Calu3 (cell line): ENCODE results near the gene NES. TPM values are rescaled to one million over a fixed set of nuclear protein-coding genes. Genes with fewer than 3 reads are reported as not detected.
A peak's percentile ranks its signal among the peaks of the same experiment; 100 is the strongest.

Experiments used
- BruUV-seq: library from RNA; stranded (reverse); fragments of 400-500 nt; replicated peaks from 2 replicates; lab custom pipeline; 2021; lab: Mats Ljungman, UMichigan
- CTCF ChIA-PET: fragments of 300-600 bp; sonication (Branson Sonifier 250); formaldehyde crosslinking; loops from one replicate; lab custom pipeline; 2022; ENCODE audit warnings: antibody characterized with exemption; lab: Charles Lee
- DNase-seq: peaks from one replicate; pipeline ENCODE4 v3.0.0; 2022
- H3K27ac Mint-ChIP-seq: one replicate; pipeline ENCODE4 v1.8.0; 2022; ENCODE audit warnings: mixed read lengths; ENCODE audit not compliant: unreplicated experiment
- H3K27me3 Mint-ChIP-seq: one replicate; pipeline ENCODE4 v1.8.0; 2022; ENCODE audit warnings: mixed read lengths; ENCODE audit not compliant: unreplicated experiment
- H3K36me3 Mint-ChIP-seq: one replicate; pipeline ENCODE4 v1.8.0; 2022; ENCODE audit warnings: mild to moderate bottlenecking, moderate library complexity, mixed read lengths; ENCODE audit not compliant: insufficient read depth, unreplicated experiment
- H3K4me1 Mint-ChIP-seq: one replicate; pipeline ENCODE4 v1.8.0; 2022; ENCODE audit warnings: mild to moderate bottlenecking, low read depth, mixed read lengths; ENCODE audit not compliant: unreplicated experiment
- H3K4me3 Mint-ChIP-seq: one replicate; pipeline ENCODE4 v1.8.0; 2022; ENCODE audit warnings: mild to moderate bottlenecking, low read depth, moderate library complexity, mixed read lengths; ENCODE audit not compliant: unreplicated experiment
- H3K9me3 Mint-ChIP-seq: one replicate; pipeline ENCODE4 v1.8.0; 2022; ENCODE audit warnings: low read depth, mixed read lengths; ENCODE audit not compliant: unreplicated experiment
- intact Hi-C: fragments of 100-400 bp; cut with micrococcal nuclease; formaldehyde crosslinking; loops from one replicate; pipeline ENCODE4 v1.10.0; 2022; ENCODE audit not compliant: unreplicated experiment
- total RNA-seq: library from RNA; stranded (reverse); gene quantifications from 2 replicates; pipeline ENCODE4 v1.2.3, GENCODE V29; 2022
- TF ChIP-seq, protein P1 (sequence below): fragments of 200-600 bp; IDR thresholded peaks from one replicate; pipeline ENCODE4 v1.8.0; 2022; ENCODE audit warnings: antibody characterized with exemption; ENCODE audit not compliant: unreplicated experiment

The NES gene
- total RNA-seq, 1 experiment from 2014 or later: 7.4 TPM

DNA sequence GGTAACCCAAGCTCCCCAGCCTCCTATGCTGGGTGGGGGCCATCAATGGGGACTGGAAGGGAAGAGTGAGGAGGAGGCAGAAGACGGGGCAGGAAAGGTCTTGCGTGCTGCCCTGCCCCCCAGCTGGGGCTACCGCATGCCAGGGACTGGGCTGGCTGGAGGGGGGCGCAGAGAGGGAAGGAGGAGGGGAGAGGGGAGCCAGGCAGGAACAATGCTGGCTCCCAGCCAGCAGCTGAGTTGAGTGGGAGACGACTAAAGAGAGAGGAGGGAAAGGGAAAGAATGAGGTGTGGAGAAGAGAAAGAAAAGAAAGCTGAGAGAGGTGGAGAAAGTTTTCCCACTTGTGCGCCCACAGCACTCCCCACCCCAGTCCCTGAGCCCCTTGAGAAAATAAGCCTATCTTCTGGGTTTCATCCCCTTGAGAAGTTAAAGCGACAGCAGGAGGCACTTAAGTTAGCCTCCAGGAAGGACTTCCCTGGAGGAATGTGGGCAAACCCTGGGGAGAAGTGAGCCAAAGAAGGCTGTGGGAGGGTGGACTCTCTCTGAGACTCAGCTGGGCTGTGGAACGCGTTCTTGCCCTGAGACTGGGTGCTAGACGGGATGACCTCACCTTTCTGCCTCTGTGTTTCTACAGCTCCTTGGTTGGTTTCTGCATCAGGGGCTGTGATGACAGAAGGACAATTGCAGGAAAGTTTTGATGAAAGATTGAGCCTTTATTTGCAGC, 12.9 kb upstream of the NES start:
- peak overlapping the region; percentile 2 for H3K27ac Mint-ChIP-seq

GRCh38 chr1:156689035-156689952, 12.1 kb upstream of the NES start:
- Mint-ChIP-seq H3K4me3 (peak overlapping the region; percentile 15), H3K36me3 (no peaks in the 10 kb centered on the region), H3K27ac (peak overlapping the region; percentile 2), H3K9me3 (no peaks in the 10 kb centered on the region), H3K4me1 (peaks cover 38% of the 10 kb centered on the region), H3K27me3 (no peaks in the 10 kb centered on the region)
- TF ChIP-seq, protein P1, sequence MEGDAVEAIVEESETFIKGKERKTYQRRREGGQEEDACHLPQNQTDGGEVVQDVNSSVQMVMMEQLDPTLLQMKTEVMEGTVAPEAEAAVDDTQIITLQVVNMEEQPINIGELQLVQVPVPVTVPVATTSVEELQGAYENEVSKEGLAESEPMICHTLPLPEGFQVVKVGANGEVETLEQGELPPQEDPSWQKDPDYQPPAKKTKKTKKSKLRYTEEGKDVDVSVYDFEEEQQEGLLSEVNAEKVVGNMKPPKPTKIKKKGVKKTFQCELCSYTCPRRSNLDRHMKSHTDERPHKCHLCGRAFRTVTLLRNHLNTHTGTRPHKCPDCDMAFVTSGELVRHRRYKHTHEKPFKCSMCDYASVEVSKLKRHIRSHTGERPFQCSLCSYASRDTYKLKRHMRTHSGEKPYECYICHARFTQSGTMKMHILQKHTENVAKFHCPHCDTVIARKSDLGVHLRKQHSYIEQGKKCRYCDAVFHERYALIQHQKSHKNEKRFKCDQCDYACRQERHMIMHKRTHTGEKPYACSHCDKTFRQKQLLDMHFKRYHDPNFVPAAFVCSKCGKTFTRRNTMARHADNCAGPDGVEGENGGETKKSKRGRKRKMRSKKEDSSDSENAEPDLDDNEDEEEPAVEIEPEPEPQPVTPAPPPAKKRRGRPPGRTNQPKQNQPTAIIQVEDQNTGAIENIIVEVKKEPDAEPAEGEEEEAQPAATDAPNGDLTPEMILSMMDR: peak; percentile 82
- peak; percentile 92 for DNase-seq
- CTCF ChIA-PET: interaction anchor here (0.5 to 7.2 kb wide), 28 partner anchors 8 to 238 kb away, joined by 3 to 199 read pairs (median 4); partner anchors contain the start of genes CRABP2, HDGF, ISG20L2 and METTL25B
- BruUV-seq: no TSS peak
- intact Hi-C loops: loop anchor here (1.0 to 10.0 kb wide), 4 partner anchors 16 to 201 kb away; partner anchors contain the start of genes CRABP2 and INSRR

More for the DNA sequence above, 12.9 kb upstream of the NES start:
- no TSS peak for BruUV-seq
- no peaks in the 10 kb centered on the region for H3K27me3 Mint-ChIP-seq
- no peak for DNase-seq
- peak overlapping the region; percentile 15 for H3K4me3 Mint-ChIP-seq
- TF ChIP-seq, protein P1: no peak
- intact Hi-C loops: loop anchor here (1.0 to 10.0 kb wide), 4 partner anchors 15 to 200 kb away; partner anchors contain the start of genes CRABP2 and INSRR
- CTCF ChIA-PET: interaction anchor here (0.6 to 7.2 kb wide), 25 partner anchors 9 to 237 kb away, joined by 3 to 199 read pairs (median 5); partner anchors contain the start of genes CRABP2, HDGF, ISG20L2 and METTL25B
- no peaks in the 10 kb centered on the region for H3K36me3 Mint-ChIP-seq
- H3K9me3 Mint-ChIP-seq: no peaks in the 10 kb centered on the region
- H3K4me1 Mint-ChIP-seq: peaks cover 44% of the 10 kb centered on the region

GRCh38 chr1:156684227-156684782, 7.1 kb upstream of the NES start:
- H3K27ac Mint-ChIP-seq: no peak overlapping the region
- CTCF ChIA-PET: interaction anchor here (0.6 to 2.6 kb wide), 4 partner anchors 21 to 654 kb away, joined by 3 to 14 read pairs (median 4); partner anchors contain the start of gene CRABP2
- H3K27me3 Mint-ChIP-seq: peaks cover 42% of the 10 kb centered on the region
- H3K4me1 Mint-ChIP-seq: peaks cover 2% of the 10 kb centered on the region
- no TSS peak for BruUV-seq
- DNase-seq: no peak
- no peaks in the 10 kb centered on the region for H3K36me3 Mint-ChIP-seq
- intact Hi-C loops: loop anchor here (10.0 kb wide), 1 partner anchor 170 kb away; the partner anchor contains the start of gene INSRR
- H3K9me3 Mint-ChIP-seq: no peaks in the 10 kb centered on the region
- TF ChIP-seq, protein P1: no peak
- no peak overlapping the region for H3K4me3 Mint-ChIP-seq
